Activated CD8-positive, alpha-beta memory T cell treated with anti-CD3 and anti-CD28 coated beads for 36 hours (primary cell): Measurements from ENCODE around the gene GBGT1. TPM values are rescaled to one million over a fixed set of nuclear protein-coding genes. Genes with fewer than 3 reads are reported as not detected.

ENCODE experiments used
- CTCF ChIA-PET: fragments of 350-600 bp; sonication (Branson Sonifier 250); formaldehyde crosslinking; loops from one replicate; lab custom pipeline; 2021; ENCODE audit warnings: antibody characterized with exemption; lab: Charles Lee
- POLR2A ChIA-PET: fragments of 350-600 bp; sonication (Branson Sonifier 250); formaldehyde crosslinking; loops from one replicate; lab custom pipeline; 2021; ENCODE audit warnings: antibody characterized with exemption; lab: Charles Lee
- total RNA-seq, 2 experiments: library from RNA; stranded (reverse); gene quantifications; one replicate each; pipeline ENCODE4 v1.2.3, GENCODE V29; 2021

The GBGT1 gene
- total RNA-seq, 2 experiments from 2014 or later: 2.5 to 3.1 TPM

- ChIA-PET POLR2A (interaction anchor here (0.7 to 2.8 kb wide), 6 partner anchors 10 to 36 kb away, joined by 3 to 12 read pairs (median 4); partner anchors contain the start of gene GBGT1), CTCF (interaction anchor here (0.6 to 11.0 kb wide), 7 partner anchors 14 to 783 kb away, joined by 3 to 300 read pairs (median 4); partner anchors contain the start of gene RALGDS)
Observed at GRCh38 chr9:133149130-133150015, 14.3 kb downstream of the GBGT1 start.

- ChIA-PET POLR2A (interaction anchor here (1.4 to 2.8 kb wide), 3 partner anchors 15 to 118 kb away, joined by 4 to 12 read pairs (median 6); partner anchors contain the start of genes GBGT1 and GTF3C5), CTCF (interaction anchor here (0.6 to 11.0 kb wide), 15 partner anchors 14 to 226 kb away, joined by 3 to 300 read pairs (median 6); partner anchors contain the start of genes GTF3C5 and RALGDS)
Observed at GRCh38 chr9:133148199-133149129, 15.2 kb downstream of the GBGT1 start.

- ChIA-PET POLR2A (interaction anchor here (1.0 to 2.8 kb wide), 3 partner anchors 19 to 117 kb away, joined by 4 to 12 read pairs (median 6); partner anchors contain the start of gene GTF3C5), CTCF (interaction anchor here (0.7 to 11.0 kb wide), 17 partner anchors 13 to 556 kb away, joined by 3 to 300 read pairs (median 4); partner anchors contain the start of genes GTF3C5 and RALGDS)
Observed at GRCh38 chr9:133147412-133148198, 16.1 kb downstream of the GBGT1 start.

GRCh38 chr9:133146746-133147411 lies 16.8 kb downstream of the GBGT1 start:
- ChIA-PET CTCF (interaction anchor here (0.7 to 11.0 kb wide), 17 partner anchors 12 to 557 kb away, joined by 3 to 300 read pairs (median 4); partner anchors contain the start of genes GTF3C5 and RALGDS), POLR2A (interaction anchor here (1.0 to 2.8 kb wide), 3 partner anchors 19 to 116 kb away, joined by 4 to 12 read pairs (median 6); partner anchors contain the start of gene GTF3C5)

- ChIA-PET CTCF (interaction anchor here (0.9 to 11.0 kb wide), 13 partner anchors 9 to 274 kb away, joined by 3 to 300 read pairs (median 8); partner anchors contain the start of genes GTF3C5, RALGDS and TSC1), POLR2A (interaction anchor here (1.1 to 2.7 kb wide), 7 partner anchors 10 to 114 kb away, joined by 6 to 23 read pairs (median 9); partner anchors contain the start of gene GTF3C5)
Observed at GRCh38 chr9:133144904-133145851, 18.5 kb downstream of the GBGT1 start.

- CTCF ChIA-PET: interaction anchor here (0.7 to 11.0 kb wide), 20 partner anchors 9 to 1502 kb away, joined by 3 to 300 read pairs (median 4); partner anchors contain the start of genes GTF3C5, RALGDS and TSC1
- POLR2A ChIA-PET: interaction anchor here (0.6 to 2.7 kb wide), 8 partner anchors 9 to 114 kb away, joined by 3 to 23 read pairs (median 8); partner anchors contain the start of gene GTF3C5
Observed at GRCh38 chr9:133144142-133144903, 19.4 kb downstream of the GBGT1 start.

- POLR2A ChIA-PET: interaction anchor here (0.6 to 2.7 kb wide), 8 partner anchors 8 to 113 kb away, joined by 3 to 23 read pairs (median 8); partner anchors contain the start of gene GTF3C5
- CTCF ChIA-PET: interaction anchor here (0.7 to 11.0 kb wide), 20 partner anchors 9 to 1501 kb away, joined by 3 to 300 read pairs (median 4); partner anchors contain the start of genes GTF3C5, RALGDS and TSC1
Observed at GRCh38 chr9:133143639-133144141, 20.0 kb downstream of the GBGT1 start.

GRCh38 chr9:133142684-133143622 lies 20.8 kb downstream of the GBGT1 start:
- ChIA-PET POLR2A (interaction anchor here (1.7 to 2.7 kb wide), 4 partner anchors 7 to 24 kb away, joined by 8 to 23 read pairs (median 10); no protein-coding TSS in a partner anchor), CTCF (interaction anchor here (1.5 to 11.0 kb wide), 6 partner anchors 8 to 199 kb away, joined by 4 to 300 read pairs (median 32); partner anchors contain the start of genes RALGDS and TSC1)

GRCh38 chr9:133141833-133142595 lies 21.7 kb downstream of the GBGT1 start:
- CTCF ChIA-PET: interaction anchor here (2.9 to 11.0 kb wide), 3 partner anchors 7 to 120 kb away, joined by 13 to 300 read pairs (median 99); partner anchors contain the start of gene RALGDS
- POLR2A ChIA-PET: interaction anchor here (2.7 kb wide), 1 partner anchor 8 kb away, joined by 23 read pairs; no protein-coding TSS in a partner anchor

- ChIA-PET CTCF (no interaction called here), POLR2A (no interaction called here)
Observed at GRCh38 chr9:133140606-133141005, 23.1 kb downstream of the GBGT1 start.

GRCh38 chr9:133140174-133140505 lies 23.6 kb downstream of the GBGT1 start:
- POLR2A ChIA-PET: no interaction called here
- CTCF ChIA-PET: no interaction called here

GRCh38 chr9:133139246-133140173 lies 24.2 kb downstream of the GBGT1 start:
- ChIA-PET POLR2A (no interaction called here), CTCF (no interaction called here)
